BLaER1 (cell line): Measurements from ENCODE around the gene BEST1.
A peak's percentile ranks its signal among the peaks of the same experiment; 100 is the strongest.

Experiments used
- H3K27ac ChIP-seq: shearing (Covaris generic); formaldehyde crosslinking; 2 replicates; pipeline ENCODE4 v1.8.1; 2022
- H3K27me3 ChIP-seq: shearing (Covaris generic); formaldehyde crosslinking; 2 replicates; pipeline ENCODE4 v1.8.1; 2022
- H3K36me3 ChIP-seq: shearing (Covaris generic); formaldehyde crosslinking; 2 replicates; pipeline ENCODE4 v1.8.1; 2022
- H3K4me1 ChIP-seq: shearing (Covaris generic); formaldehyde crosslinking; 2 replicates; pipeline ENCODE4 v1.8.1; 2022
- H3K4me2 ChIP-seq: shearing (Covaris generic); formaldehyde crosslinking; 2 replicates; pipeline ENCODE4 v1.8.1; 2022
- H3K4me3 ChIP-seq: shearing (Covaris generic); formaldehyde crosslinking; 2 replicates; pipeline ENCODE4 v1.8.1; 2022
- H3K9ac ChIP-seq: shearing (Covaris generic); formaldehyde crosslinking; 2 replicates; pipeline ENCODE4 v1.8.1; 2022
- H3K9me3 ChIP-seq: shearing (Covaris generic); formaldehyde crosslinking; 2 replicates; pipeline ENCODE4 v1.8.1; 2022
- H4K20me1 ChIP-seq: shearing (Covaris generic); formaldehyde crosslinking; 2 replicates; pipeline ENCODE4 v1.8.1; 2022
- Cebpa-rat ChIP-seq: shearing (Covaris generic); IDR thresholded peaks from 2 replicates; pipeline ENCODE4 v1.8.1; 2022

The BEST1 gene

DNA sequence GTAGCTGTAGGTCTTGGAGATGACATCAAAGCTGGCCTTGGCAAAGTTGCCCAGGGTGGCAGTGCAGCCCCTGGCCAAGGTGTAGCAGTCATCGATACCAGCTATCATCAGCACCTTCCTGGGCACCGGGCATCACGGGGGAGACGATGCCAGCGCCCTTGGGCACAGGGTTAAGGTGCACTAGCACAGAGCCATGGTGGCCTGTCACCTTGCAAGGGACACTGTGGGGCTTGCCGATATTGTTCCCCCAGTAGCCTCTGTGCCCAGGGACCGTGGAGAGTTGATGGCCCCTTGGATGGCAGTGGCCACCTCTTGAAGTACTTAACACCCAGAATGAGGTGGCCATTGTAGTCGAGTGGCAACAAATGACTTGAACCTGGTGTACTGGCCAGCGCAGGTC is 61.7 kb downstream of the BEST1 start:
- TF ChIP-seq Cebpa-rat = no peak
- no peak overlapping the region for H3K4me2 ChIP-seq
- peaks cover 25% of the 10 kb centered on the region for H3K4me1 ChIP-seq
- H4K20me1 ChIP-seq = no peaks in the 10 kb centered on the region
- no peaks in the 10 kb centered on the region for H3K36me3 ChIP-seq
- no peaks in the 10 kb centered on the region for H3K9me3 ChIP-seq
- H3K27ac ChIP-seq = no peak overlapping the region
- no peak overlapping the region for H3K4me3 ChIP-seq
- H3K9ac ChIP-seq = no peak overlapping the region
- H3K27me3 ChIP-seq = no peaks in the 10 kb centered on the region

DNA sequence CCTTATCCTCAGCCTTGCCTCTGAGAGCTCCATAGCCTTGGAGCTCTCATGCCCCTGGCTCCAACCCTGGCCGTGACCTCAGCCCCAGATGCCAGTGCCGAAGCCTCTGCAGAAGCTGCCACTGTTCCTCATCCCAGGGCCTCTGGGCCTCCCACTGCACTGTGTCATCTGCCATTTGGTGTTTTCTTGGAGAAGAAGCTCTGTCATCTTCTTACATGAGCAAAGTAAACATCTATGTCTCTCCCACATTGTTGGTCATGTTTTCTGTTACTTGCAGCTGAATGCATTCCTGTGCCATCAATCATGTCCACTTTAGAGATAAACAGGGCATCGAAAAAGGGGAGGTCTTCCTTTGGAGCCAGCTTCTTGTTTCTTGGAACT is 62.3 kb downstream of the BEST1 start:
- Histone ChIP-seq H3K4me2 (0 out of 2 replicates have a peak overlapping the region, but pooled peaks have one; percentile 3), H3K27ac (no peak overlapping the region), H4K20me1 (no peaks in the 10 kb centered on the region), H3K9ac (no peak overlapping the region), H3K4me3 (no peak overlapping the region), H3K4me1 (peaks cover 25% of the 10 kb centered on the region), H3K9me3 (no peaks in the 10 kb centered on the region), H3K27me3 (no peaks in the 10 kb centered on the region), H3K36me3 (no peaks in the 10 kb centered on the region)
- TF ChIP-seq Cebpa-rat = no peak

DNA sequence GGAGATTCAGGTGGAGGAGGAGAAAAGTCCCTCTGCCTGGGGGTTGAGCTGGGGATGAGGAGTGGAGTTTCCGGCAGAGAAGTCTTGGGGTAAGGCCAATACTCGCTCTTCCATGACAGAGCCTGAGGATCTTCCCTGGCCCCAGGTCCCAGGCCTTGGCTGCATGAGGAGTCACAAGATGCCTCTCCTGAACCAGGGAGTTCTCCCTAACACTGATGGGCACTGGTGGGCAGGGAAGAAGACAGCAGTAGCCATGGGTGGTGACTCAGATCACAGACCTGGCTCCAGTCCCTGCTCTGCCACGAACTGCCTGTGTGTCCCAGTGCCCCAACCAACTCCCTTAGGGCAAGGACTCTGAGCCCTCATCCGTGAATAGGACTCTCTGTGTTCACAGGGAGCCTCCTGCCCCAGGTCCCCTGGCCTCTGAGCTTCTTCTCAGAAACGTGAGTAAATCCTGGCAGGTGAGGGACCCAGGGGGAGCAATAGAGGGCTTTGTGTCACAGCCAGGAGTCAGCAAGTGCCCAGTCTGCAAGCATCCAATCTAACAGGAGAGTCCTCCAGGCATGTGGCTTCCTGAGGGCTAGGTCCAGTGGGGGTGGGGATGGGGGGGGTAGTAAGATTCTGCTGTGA is 62.8 kb downstream of the BEST1 start:
- H3K9me3 ChIP-seq = no peaks in the 10 kb centered on the region
- no peak overlapping the region for H3K9ac ChIP-seq
- H3K4me1 ChIP-seq = peaks cover 25% of the 10 kb centered on the region
- no peaks in the 10 kb centered on the region for H4K20me1 ChIP-seq
- H3K4me2 ChIP-seq = 0 out of 2 replicates have a peak overlapping the region, but pooled peaks have one; percentile 3
- no peaks in the 10 kb centered on the region for H3K27me3 ChIP-seq
- TF ChIP-seq Cebpa-rat = no peak
- no peak overlapping the region for H3K4me3 ChIP-seq
- no peak overlapping the region for H3K27ac ChIP-seq
- H3K36me3 ChIP-seq = no peaks in the 10 kb centered on the region
